ENCODE measurements around the gene ANAPC2. TPM values are rescaled to one million over a fixed set of nuclear protein-coding genes. Genes with fewer than 3 reads are reported as not detected.

Gene ANAPC2
- total RNA-seq, 1 donor from 2014 or later: 71.7 TPM

- Mint-ChIP-seq H3K4me1 (no peaks in the 10 kb centered on the region), H3K9me3 (no peaks in the 10 kb centered on the region), H3K27ac (ENCODE audit: unreplicated experiment) (no peak overlapping the region), H3K4me3 (peak overlapping the region; percentile 25), H3K36me3 (ENCODE audit: low read depth) (no peaks in the 10 kb centered on the region), H3K27me3 (ENCODE audit: low read depth) (peaks cover 87% of the 10 kb centered on the region)
- TF ChIP-seq CTCF (conservative IDR thresholded peaks at IDR 0.05): no peak
- no peak for DNase-seq (ENCODE audit: low read depth, low spot score)
These were observed 48.0 kb downstream of the ANAPC2 start for GRCh38 chr9:137140151-137141012.

GRCh38 chr9:137139468-137140150, 48.8 kb downstream of the ANAPC2 start:
- no peaks in the 10 kb centered on the region for H3K9me3 Mint-ChIP-seq
- H3K27me3 Mint-ChIP-seq (ENCODE audit: low read depth): peaks cover 95% of the 10 kb centered on the region
- no peak overlapping the region for H3K4me3 Mint-ChIP-seq
- TF ChIP-seq CTCF (conservative IDR thresholded peaks at IDR 0.05): no peak
- no peaks in the 10 kb centered on the region for H3K4me1 Mint-ChIP-seq
- DNase-seq (ENCODE audit: low read depth, low spot score): no peak
- H3K36me3 Mint-ChIP-seq (ENCODE audit: low read depth): no peaks in the 10 kb centered on the region
- H3K27ac Mint-ChIP-seq (ENCODE audit: unreplicated experiment): no peak overlapping the region

- DNase-seq (ENCODE audit: low read depth, low spot score): no peak
- Mint-ChIP-seq H3K27ac (ENCODE audit: unreplicated experiment) (no peak within 1 kb of the TSS), H3K27me3 (ENCODE audit: low read depth) (peaks cover 96% of the 10 kb centered on the region), H3K9me3 (no peaks in the 10 kb centered on the region), H3K4me1 (no peaks in the 10 kb centered on the region), H3K36me3 (ENCODE audit: low read depth) (no peaks in the 10 kb centered on the region), H3K4me3 (no peak within 1 kb of the TSS)
- no peak for TF ChIP-seq CTCF (conservative IDR thresholded peaks at IDR 0.05)
These were observed 49.5 kb downstream of the ANAPC2 start, which contains the start of gene GRIN1 for GRCh38 chr9:137138722-137139467. TSS of gene GRIN1 (plus strand) at chr9:137139154. CDS start at chr9:137139487, 333 bp downstream.

GRCh38 chr9:137138058-137138721, 50.2 kb downstream of the ANAPC2 start:
- TF ChIP-seq CTCF (conservative IDR thresholded peaks at IDR 0.05): no peak
- Mint-ChIP-seq H3K27me3 (ENCODE audit: low read depth) (peaks cover 94% of the 10 kb centered on the region), H3K4me3 (no peak overlapping the region), H3K4me1 (no peaks in the 10 kb centered on the region), H3K27ac (ENCODE audit: unreplicated experiment) (no peak overlapping the region), H3K36me3 (ENCODE audit: low read depth) (no peaks in the 10 kb centered on the region), H3K9me3 (no peaks in the 10 kb centered on the region)
- no peak for DNase-seq (ENCODE audit: low read depth, low spot score)

Measured in neural crest cell (in vitro differentiated cells).